SIG-M5 treated with dmso at 0.1 percent for 504 hours (cell line): ENCODE data around the gene MARCHF9.

ENCODE experiments used
- DNase-seq: peaks from one replicate; lab custom pipeline; 2025; ENCODE audit not compliant: unreplicated experiment; lab: John Stamatoyannopoulos, UW

MARCHF9 gene

DNA sequence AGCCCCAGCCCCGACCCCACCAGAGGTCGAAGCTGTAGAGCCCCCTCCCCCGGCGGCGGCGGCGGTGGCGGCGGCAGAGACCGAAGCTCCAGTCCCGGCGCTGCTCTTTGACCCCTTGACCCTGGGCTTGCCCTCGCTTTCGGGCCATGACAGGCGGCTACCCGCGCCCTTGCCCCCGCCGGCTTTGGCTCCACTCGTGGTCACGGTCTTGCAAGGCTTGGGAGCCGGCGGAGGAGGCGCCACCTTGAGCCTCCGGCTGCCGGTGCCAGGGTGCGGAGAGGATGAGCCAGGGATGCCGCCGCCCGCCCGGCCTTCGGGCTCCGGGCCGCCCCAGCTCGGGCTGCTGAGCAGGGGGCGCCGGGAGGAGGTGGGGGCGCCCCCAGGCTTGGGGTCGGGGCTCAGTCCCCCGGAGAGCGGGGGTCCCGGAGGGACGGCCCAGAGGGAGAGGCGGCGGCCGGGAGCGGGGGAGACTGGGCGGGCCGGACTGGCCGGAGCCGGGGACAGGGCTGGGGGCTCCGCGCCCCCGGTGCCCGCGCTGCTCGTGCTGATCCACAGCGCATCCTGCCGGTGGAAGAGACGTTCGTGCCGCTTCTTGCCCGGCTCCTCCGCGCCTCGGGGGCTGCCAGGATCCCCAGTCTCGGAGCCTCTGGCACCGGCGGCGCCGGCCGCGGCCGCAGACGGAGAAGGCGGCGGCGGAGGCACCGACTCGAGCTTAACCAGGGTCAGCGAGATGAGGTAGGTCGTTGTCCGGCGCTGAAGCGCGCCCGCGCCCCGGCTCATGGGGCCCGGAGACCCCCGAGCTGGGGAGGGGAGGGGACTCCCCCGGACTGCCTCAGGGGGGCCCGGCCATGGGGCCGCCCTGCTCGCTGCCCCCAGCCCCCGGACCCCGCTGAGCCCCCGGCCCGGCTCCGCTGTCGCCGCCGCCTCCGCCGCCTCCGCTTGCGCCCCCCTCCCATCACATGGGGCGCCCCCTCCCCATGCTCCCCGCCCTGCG lies 17.1 kb upstream of the MARCHF9 start:
- no peak for DNase-seq

DNA sequence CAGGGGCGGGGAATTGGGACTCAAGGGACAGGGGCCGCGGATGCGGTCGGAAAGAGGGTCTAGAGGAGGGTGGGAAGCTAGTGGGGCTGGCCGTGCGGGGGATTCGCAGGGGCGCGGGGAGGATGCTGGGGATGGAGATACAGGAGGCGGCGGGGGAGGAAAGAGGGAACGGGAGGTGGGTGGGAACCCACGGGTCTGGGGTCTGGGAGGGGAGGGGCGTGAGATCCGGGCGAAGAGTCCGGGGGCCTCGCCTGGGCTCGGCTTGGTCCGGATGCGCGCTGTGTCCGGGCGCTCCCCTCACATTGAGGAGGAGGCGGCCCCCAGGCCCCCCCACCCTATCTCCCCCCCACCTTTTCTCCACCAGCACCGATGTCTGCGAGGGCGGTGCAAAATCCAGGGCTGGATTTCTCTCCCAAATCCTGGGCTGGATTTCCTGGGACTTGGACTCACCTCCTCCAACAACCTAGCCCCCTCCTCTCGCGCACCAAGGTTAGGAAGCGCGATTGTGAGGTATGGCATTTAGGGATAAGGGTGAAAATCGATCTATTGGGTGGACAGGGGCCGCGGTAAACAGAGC lies 16.2 kb upstream of the MARCHF9 start, which contains the start of gene AGAP2:
Gene AGAP2 (minus strand): TSS at position 82 of the 577 bp plus-strand sequence. CDS start 496 bp downstream, outside the sequence.
- no peak for DNase-seq

DNA sequence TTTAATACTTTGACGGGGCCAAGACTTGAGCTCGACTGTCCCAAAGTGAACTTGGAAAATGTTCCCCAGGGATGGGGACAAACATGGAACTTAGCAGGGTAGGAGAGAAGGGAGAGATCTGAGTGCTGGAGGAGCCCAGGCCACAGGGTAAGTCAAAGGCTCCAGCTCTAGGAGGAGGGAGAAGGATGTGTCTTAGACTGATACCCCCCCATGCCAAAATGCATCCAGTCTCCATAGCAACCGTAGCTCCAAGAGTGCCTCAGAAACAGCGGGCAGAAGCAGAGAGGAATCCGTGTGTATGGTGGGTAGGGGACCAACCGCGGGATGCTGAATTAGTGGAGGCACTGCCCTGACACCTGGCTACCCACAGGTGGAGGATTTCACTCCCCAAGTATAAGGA lies 15.5 kb upstream of the MARCHF9 start:
- no peak for DNase-seq

DNA sequence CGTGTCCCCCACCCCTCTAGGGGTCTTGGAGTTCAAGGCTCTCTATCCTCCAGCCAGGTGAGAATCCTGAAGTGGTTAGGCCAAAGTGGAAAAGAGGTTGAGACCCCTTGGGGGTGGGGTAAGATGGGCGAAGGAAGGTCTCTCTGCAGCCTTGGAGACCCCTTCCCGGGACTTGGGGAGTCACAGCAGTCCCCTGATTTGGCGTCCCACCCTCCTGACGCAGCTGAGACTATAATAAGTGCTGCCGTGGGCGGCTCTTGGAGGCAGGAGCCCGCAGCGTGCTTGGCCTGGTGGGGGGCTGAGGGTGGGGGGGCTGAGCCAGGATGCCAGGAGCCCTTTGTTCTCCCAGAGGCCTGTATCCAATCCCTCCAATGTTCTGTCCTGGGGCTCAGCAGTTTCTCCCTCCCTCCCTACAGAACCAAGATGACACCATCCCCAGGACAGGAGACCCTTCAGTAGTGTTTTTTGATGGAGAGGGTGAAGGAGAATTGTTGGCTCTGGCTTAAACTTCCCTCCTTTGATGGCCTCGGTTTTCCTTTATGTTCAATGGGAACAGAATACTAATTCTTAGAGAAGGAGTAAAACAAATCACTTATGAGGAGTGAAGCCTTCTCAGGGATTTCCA lies 14.9 kb upstream of the MARCHF9 start:
- no peak for DNase-seq

DNA sequence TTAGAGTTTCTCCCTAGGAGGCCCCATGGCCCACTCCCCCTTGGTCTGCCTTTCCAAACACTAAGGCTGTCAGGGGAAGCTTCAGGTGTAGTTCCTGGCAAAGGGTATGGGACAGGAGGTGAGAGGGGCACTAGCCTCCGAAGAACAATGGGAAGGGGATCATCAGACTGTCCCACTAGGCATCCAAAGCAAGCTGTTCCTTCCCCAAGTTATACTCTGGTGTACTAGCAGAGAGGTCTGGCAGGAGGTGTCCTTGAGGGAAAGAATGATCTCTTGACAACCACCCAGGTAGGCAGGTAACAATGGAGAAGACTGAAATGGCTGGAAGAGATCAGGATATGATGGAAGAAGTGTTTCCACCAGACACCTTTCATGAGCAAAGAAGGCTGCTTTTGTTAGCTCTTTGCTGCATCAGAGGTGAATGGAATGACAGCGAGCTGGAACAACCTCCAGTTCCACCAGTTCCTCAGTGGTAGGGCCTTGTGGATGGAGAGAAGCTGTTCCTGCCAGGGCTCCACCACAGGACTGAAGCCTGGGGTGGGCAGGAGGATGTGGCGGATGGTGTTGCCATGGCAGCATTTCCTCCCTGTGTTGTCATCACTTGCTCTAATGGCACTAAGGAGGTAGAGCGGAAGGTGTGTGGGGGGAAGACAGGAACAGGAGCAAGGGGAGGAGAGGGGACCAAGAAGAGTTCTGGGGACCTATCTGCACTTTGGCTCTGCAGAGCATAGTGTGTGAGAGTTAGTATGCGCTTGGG lies 14.1 kb upstream of the MARCHF9 start:
- DNase-seq: peak; percentile 81

DNA sequence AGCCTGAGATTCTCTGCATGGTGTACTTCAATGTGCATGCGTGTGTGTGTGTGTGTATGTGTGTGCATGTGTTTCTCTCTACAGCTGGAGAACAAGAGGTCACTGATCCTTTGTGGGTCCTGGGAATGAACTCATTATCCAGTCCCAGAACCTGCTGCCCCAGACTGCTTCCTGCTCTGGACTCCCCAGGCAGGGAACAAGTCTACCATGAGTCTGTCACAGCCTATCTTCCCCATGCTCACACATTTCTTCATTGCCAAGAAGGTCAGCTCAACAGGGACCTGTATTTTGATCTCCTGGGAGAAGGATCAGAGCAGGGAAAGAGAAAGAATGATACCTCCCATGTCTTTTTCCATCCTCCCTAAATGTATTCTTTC lies 13.5 kb upstream of the MARCHF9 start:
- no peak for DNase-seq

DNA sequence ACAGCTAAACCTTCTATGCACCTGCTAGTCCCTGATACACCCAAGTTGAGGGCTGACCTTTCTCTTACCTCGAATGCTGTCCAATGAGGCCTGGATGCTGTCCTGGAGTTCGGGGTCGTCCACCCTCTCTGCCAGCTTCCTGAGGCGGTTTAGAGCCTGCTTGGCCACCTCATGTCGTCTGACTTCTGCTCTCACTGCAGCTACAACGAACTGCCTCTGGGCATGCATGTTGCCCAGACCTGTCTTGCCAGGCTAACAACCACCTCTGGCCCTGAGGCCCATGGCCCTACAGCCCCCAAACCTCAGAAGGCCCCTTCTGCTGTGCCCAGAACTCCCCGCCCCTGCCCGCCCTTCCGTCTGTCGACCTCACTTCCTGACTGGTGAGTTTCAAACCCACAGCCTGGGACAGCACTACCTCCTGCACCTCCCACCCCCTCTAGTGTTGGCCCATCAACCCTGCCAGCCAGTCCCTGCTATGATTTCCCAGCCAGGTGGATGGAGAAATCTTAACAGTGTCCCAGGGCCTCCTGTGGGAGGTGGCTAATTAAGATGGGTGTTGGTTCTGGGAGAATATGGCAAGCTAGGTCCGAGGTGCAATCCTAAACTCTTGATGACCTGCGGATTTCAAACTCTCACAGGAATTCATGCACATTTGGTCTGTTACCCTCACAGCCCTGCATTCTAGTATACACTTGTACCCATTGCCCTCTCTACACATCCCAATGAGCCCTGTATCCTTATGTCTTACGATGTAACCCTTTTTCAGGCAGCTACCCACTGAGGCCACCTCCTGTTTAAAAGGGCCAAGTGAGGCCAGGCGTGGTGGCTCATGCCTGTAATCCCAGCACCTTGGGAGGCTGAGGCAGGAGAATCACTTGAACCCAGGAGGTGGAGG lies 12.8 kb upstream of the MARCHF9 start:
- DNase-seq: peak; percentile 80

DNA sequence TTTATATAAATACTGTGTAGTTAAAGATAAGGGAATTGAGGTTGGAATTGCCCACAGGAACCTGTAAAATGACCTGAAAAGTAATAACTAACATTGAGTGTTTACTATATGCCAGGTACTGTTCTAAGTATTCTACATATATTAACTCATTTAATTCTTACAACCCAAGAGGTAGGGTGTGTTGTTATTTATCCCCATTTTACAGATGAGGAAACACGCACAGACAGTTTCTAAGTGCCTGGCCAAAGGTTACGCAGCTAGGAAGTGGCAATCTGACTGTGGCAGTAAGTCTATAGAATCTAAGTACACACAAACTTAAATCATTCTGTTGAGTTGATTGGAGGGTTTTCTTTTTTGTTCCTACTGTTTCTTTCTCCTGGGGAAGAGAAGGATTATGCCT lies 11.1 kb upstream of the MARCHF9 start:
- no peak for DNase-seq

DNA sequence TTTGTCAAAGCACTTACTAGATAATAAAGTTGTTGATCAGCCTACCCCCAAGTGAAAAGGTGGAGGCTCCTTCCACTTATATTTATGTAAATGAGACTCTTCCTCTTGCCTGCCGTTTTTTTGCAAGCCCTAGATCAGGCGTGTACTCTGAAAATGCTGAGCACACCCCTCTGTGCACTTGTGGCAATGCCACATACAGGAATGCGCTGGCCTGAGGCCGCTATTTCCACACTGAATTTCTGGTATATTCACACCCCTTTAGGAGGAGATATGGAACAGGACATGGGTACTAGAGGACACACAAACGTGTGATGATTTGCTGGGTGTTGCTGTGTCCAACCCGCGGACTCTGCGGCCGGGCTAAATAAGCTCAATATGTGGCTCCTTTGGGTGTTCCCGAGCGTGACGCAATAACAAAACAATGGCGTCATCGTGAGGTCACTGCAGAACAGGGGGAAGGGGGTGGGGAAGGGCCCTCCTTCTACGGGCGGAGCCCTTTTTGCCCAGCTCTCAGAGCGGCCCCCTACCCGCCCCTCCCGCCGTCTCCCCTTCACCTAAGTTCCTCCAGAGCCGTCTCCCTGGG lies 10.6 kb upstream of the MARCHF9 start:
- DNase-seq: peak; percentile 58

DNA sequence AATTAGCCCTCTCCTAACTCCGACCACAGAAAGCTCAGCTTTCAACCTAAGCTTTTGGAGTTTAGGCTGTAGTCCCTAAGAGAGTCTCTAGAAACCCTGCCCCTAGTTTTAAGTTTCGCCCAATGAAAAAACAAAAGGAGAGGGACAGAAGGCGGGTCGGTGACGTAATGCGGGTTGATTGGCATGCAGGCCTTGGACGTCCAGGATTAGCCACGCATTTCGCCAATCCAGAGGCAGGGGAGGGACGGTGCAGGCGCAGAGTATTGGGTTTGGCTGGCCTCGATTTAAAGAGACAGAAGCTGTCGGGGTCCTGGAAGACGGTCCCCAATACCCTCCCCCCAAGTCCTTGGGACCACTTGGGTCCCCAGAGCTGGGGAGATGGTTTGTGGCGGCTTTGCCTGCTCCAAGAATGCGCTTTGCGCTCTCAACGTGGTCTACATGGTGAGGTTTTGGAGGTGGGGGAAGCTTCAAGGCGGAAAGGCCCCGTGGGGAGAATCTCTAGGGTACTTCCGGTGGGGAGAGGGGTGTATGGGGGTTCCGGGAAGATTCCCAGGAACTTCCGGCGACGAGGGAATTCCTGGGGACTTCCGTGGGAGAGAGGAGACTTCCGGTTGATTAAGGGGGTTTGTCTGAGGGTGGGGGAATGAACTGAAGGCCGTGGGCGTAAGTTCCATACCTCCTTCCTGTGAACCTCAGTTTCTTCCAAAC lies 10.0 kb upstream of the MARCHF9 start, which contains the start of gene TSPAN31:
Gene TSPAN31 (plus strand): TSS at position 263 of the 708 bp plus-strand sequence. CDS start 116 bp downstream, at position 379.
- DNase-seq: peak; percentile 100

DNA sequence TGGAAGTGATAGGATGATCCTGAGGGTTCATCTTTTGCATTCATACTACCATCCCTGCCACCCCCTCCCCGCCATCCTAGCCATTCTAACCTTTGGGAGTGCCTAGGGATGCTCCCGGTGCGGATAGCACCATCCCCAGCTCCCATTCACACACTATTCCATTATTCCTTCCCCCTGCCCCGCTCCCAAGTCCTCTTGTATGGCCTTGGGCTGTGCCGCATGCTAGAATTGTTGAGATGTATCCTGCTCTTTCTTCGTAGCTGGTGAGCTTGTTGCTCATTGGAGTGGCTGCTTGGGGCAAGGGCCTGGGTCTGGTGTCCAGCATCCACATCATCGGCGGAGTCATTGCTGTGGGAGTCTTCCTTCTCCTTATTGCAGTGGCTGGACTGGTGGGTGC lies 9.4 kb upstream of the MARCHF9 start:
- no peak for DNase-seq

DNA sequence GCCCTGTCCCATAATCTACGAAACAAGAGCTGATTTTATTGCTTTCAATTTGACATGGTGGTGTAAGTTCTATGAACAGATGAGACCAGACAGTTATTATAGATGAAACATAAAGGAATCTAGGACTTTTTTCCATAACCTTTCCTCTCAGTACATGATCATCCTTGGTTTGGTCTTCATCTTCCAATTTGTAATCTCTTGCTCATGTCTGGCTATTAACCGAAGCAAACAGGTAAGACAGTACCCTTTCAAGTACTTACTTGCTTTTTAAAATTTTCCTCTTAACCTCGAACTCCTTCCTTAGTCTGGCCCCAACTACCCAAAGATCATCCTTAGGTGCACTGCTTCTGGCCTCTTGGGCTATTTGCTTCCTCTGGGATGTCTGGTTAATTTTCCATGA lies 8.9 kb upstream of the MARCHF9 start:
- DNase-seq: no peak

DNA sequence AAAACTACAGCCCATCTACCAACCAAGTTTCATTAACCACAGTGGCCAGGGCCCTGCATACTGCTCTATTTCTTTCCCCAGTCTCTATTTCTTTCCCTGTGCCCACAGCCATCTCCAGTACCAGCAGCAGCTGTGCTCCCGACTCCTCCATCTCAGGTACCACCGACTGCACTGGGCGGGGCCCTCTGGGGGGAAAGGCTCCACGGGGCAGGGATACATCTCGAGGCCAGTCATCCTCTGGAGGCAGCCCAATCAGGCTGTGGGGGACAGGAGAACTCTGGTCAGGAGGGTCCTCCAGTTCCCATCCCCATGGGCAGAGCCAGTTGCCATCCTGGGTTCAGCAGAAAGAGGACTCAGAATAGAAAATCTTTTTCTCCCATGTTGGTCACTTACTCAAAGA lies 5.8 kb upstream of the MARCHF9 start:
- no peak for DNase-seq

DNA sequence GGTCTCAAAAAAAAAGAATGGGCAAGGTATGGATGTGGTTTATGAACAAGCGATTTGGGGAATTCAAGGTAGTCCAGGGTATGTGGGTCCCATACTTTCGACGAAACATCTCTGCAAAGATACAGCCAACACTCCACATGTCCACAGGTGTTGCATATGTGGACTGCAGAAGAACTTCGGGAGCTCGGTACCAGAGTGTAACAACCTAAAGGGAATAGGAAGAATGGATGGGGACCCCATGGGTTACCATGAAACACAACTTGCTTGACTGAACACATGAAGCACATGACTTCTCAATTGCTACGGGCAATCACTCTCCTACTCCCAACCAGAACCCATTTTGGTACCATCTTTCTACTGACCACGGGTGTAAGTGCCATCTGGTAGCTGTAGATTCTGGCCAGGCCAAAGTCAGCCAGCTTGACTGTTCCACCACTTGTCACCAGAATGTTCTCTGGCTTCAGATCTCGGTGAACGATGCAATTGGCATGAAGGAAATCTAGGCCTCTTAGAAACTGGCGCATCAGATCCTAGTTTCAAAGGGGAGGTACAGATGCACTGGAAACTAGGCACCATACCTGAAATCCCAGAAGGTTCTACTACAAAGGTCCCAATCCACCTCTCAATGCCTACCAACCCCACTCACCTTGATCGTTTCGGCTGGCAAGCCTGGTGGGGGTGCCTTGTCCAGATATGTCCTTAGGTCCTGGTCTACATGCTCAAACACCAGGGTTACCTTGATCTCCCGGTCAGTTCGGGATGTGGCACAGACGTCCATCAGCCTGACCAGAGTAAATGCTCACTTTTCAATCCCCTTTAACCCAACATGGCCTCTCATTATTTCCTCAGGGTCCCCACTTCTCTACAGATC lies 4.1 kb upstream of the MARCHF9 start:
- DNase-seq: no peak

DNA sequence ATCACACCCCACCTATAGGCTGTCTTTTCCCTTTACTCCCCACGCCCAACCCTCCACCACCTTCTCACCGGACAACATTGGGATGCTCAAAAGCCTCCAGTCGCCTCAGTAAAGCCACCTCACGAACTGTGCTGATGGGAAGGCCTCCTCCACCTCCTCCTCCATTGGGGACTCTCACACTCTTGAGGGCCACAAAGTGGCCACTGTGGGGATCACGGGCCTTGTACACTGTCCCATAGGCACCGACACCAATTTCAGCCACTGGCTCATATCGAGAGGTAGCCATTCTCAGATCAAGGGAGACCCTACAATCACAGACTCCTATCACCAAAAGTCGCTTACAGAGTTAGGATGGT lies 3.5 kb upstream of the MARCHF9 start:
- no peak for DNase-seq

DNA sequence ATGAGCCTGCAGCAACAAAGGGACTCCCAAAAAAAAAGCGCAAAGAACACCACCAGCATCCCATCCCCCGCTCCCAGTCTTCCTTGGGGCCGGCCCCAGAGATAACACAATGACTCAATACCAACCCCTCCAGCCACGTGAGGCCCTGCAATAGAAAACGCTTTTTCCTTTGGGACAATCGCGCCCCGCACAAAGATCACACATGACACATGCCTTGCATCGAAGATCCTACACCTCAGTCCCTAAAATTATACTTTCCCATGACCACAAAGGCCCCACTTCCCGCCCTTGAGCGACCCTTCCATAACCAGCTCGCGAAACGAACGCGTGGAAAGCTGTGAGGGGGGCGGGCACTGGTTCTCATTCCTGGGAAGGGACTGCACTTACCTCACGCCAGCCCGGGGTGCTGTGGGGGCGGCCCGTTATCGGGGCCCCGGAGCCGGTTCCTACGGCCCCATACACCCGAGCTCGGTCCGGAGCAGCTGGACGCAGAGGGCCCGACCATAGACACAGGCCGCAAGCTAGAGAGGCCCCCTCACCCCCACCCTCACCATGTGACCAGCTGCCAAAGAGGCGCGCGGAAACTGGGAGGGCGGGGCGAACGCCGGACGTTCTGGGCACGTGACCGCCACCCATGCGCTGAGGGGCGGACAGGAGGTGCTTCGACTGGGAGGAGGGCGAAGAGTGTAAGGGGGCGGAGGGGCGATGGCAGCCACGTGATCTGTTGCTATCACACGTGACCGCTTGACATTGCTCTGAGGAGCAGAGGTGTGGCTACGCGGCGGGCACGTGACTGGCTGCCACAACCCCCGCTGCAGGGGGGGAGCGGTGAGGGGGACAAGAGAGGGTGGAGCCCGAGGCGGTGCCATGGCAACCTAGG lies 2.9 kb upstream of the MARCHF9 start, which contains the start of gene CDK4:
Gene CDK4 (minus strand): TSS at position 523 of the 880 bp plus-strand sequence. CDS start 593 bp downstream, outside the sequence.
- DNase-seq: peak; percentile 100

DNA sequence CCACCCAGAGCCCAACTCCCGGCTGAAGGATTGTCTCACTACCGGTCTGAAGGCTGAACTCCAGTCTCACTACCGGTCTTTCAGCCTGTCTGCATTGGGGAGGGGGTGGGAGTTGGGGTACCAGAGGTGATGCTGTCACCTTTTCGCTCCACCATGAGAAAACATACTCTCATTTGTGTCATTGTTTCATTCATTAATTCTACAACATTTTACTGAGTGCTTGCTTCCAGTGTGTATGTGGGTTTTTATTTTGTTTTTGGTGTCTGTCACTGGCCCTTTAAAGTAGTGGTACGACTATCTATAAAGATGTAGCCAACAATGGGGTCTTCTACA lies 2.3 kb upstream of the MARCHF9 start:
- no peak for DNase-seq
